Myometrial cell (primary cell): ENCODE results near the gene NPB. TPM values are rescaled to one million over a fixed set of nuclear protein-coding genes. Genes with fewer than 3 reads are reported as not detected.

ENCODE experiments used
- total RNA-seq: library from RNA; depleted of rRNA; stranded (reverse); fragments of >200 nt; gene quantifications from 2 replicates; pipeline ENCODE4 v1.2.3, GENCODE V29; 2015

Gene NPB
- under 0.01 TPM in 1 of 2 replicates, not detected in the other for total RNA-seq

GRCh38 chr17:81902023-81902652 is at the start of gene NPB:
Gene NPB, plus strand, starts transcription at chr17:81902238. Its CDS starts 40 bp downstream, at chr17:81902278.

GRCh38 chr17:81859906-81860755 is 41.9 kb upstream of the NPB start, which contains the start of gene P4HB:
Gene P4HB, minus strand, starts transcription at chr17:81860535. Its CDS starts 64 bp downstream, at chr17:81860471.

GRCh38 chr17:81870981-81871386 is 31.1 kb upstream of the NPB start, which contains the start of gene ARHGDIA:
Gene ARHGDIA, minus strand, starts transcription at chr17:81871337. Its CDS starts 1,407 bp downstream, at chr17:81869930.

GRCh38 chr17:81911277-81911961 is 9.4 kb downstream of the NPB start, which contains the start of gene PCYT2:
Gene PCYT2, minus strand, starts transcription at chr17:81911399. Its CDS starts 44 bp downstream, at chr17:81911355.

GRCh38 chr17:81917565-81918332 is 15.7 kb downstream of the NPB start, which contains the start of gene SIRT7:
Gene SIRT7, minus strand, starts transcription at chr17:81918176. Its CDS starts 45 bp downstream, at chr17:81918131.

GRCh38 chr17:81927653-81928543 is 25.9 kb downstream of the NPB start, which contains the start of gene MAFG:
Gene MAFG, minus strand, starts transcription at chr17:81927735. Its CDS starts 4,550 bp downstream, at chr17:81923185.

GRCh38 chr17:81947189-81947588 is 45.2 kb downstream of the NPB start, which contains the start of gene MYADML2:
Gene MYADML2, minus strand, starts transcription at chr17:81947233. Its CDS starts 5,492 bp downstream, at chr17:81941741.

Other genes starting within 250 kb of the NPB start
- gene PDE6G, start 245.7 kb upstream of the NPB start, total RNA-seq, result 1.2 and 3.2 TPM in 2 replicates
- gene OXLD1, start 235.6 kb upstream of the NPB start, total RNA-seq, result 50.7 and 58.1 TPM in 2 replicates
- gene CCDC137, start 235.5 kb upstream of the NPB start, total RNA-seq, result 11.8 and 17.7 TPM in 2 replicates
- 37.7 and 46.4 TPM in 2 replicates for gene ARL16, start 218.4 kb upstream of the NPB start, total RNA-seq
- 88.8 and 125 TPM in 2 replicates for gene HGS, start 218.2 kb upstream of the NPB start, total RNA-seq
- 80.1 and 94.3 TPM in 2 replicates for gene MRPL12, start 198.9 kb upstream of the NPB start, total RNA-seq
- 12.7 and 23.0 TPM in 2 replicates for gene SLC25A10, start 190.0 kb upstream of the NPB start, total RNA-seq
- gene GCGR, start 98.1 kb upstream of the NPB start, total RNA-seq, result not detected in 2 replicates
- gene MCRIP1, start 68.9 kb upstream of the NPB start, total RNA-seq, result 103 and 127 TPM in 2 replicates
- not detected in 2 replicates for gene PPP1R27, start 67.2 kb upstream of the NPB start, total RNA-seq
- 1,723 and 2,500 TPM in 2 replicates for gene P4HB, start 41.7 kb upstream of the NPB start, total RNA-seq
- 282 and 361 TPM in 2 replicates for gene ARHGDIA, start 30.9 kb upstream of the NPB start, total RNA-seq
- 235 and 249 TPM in 2 replicates for gene ALYREF, start 10.7 kb upstream of the NPB start, total RNA-seq
- gene ANAPC11, start 10.5 kb upstream of the NPB start, total RNA-seq, result 273 and 321 TPM in 2 replicates
- 131 and 163 TPM in 2 replicates for gene PCYT2, start 9.2 kb downstream of the NPB start, total RNA-seq
- gene SIRT7, start 15.9 kb downstream of the NPB start, total RNA-seq, result 23.7 and 27.7 TPM in 2 replicates
- 8.3 and 8.4 TPM in 2 replicates for gene MAFG, start 25.5 kb downstream of the NPB start, total RNA-seq
- gene PYCR1, start 35.1 kb downstream of the NPB start, total RNA-seq, result 183 and 184 TPM in 2 replicates
- gene MYADML2, start 45.0 kb downstream of the NPB start, total RNA-seq, result not detected in 2 replicates
- not detected in 2 replicates for gene NOTUM, start 58.9 kb downstream of the NPB start, total RNA-seq
- 28.0 and 32.1 TPM in 2 replicates for gene ASPSCR1, start 75.4 kb downstream of the NPB start, total RNA-seq
- gene CENPX, start 120.6 kb downstream of the NPB start, total RNA-seq, result 121 and 149 TPM in 2 replicates
- gene LRRC45, start 121.1 kb downstream of the NPB start, total RNA-seq, result 16.4 and 20.4 TPM in 2 replicates
- gene RAC3, start 129.4 kb downstream of the NPB start, total RNA-seq, result 27.1 and 38.8 TPM in 2 replicates
- gene DCXR, start 135.5 kb downstream of the NPB start, total RNA-seq, result 180 and 192 TPM in 2 replicates
- 63.3 and 67.2 TPM in 2 replicates for gene RFNG, start 149.6 kb downstream of the NPB start, total RNA-seq
- 179 and 206 TPM in 2 replicates for gene GPS1, start 149.7 kb downstream of the NPB start, total RNA-seq
- gene DUS1L, start 163.6 kb downstream of the NPB start, total RNA-seq, result 60.5 and 72.7 TPM in 2 replicates
- gene FASN, start 196.0 kb downstream of the NPB start, total RNA-seq, result 574 and 633 TPM in 2 replicates